ENCODE data around the gene RBBP5. TPM values are rescaled to one million over a fixed set of nuclear protein-coding genes. Genes with fewer than 3 reads are reported as not detected.
"Not testable (repeated sequence)": the region's sequence is repeated elsewhere in the genome, so short reads cannot be mapped to it uniquely, and the experiment has no call there.

Gene RBBP5
- total RNA-seq, 1 donor from 2014 or later, result 20.6 TPM

- no peak for DNase-seq
- Mint-ChIP-seq H3K36me3 (ENCODE audit: unreplicated experiment) (peaks cover 9% of the 10 kb centered on the region), H3K4me3 (ENCODE audit: unreplicated experiment) (no peak overlapping the region), H3K27me3 (ENCODE audit: unreplicated experiment) (peaks cover 7% of the 10 kb centered on the region), H3K9me3 (ENCODE audit: unreplicated experiment) (peaks cover 2% of the 10 kb centered on the region), H3K4me1 (ENCODE audit: low read depth, unreplicated experiment) (no peaks in the 10 kb centered on the region), H3K27ac (ENCODE audit: unreplicated experiment) (peak overlapping the region; percentile 18)
- no peak for TF ChIP-seq CTCF (IDR thresholded peaks at IDR 0.05; ENCODE audit: partially characterized antibody, unreplicated experiment)
Observed at GRCh38 chr1:205168291-205168690, 46.5 kb upstream of the RBBP5 start.

GRCh38 chr1:205162301-205162700 lies 40.5 kb upstream of the RBBP5 start:
- Mint-ChIP-seq H3K27ac (ENCODE audit: unreplicated experiment) (no peak overlapping the region), H3K27me3 (ENCODE audit: unreplicated experiment) (peaks cover 2% of the 10 kb centered on the region), H3K4me1 (ENCODE audit: low read depth, unreplicated experiment) (no peaks in the 10 kb centered on the region), H3K4me3 (ENCODE audit: unreplicated experiment) (no peak overlapping the region), H3K9me3 (ENCODE audit: unreplicated experiment) (no peaks in the 10 kb centered on the region), H3K36me3 (ENCODE audit: unreplicated experiment) (peaks cover 26% of the 10 kb centered on the region)
- no peak for DNase-seq
- no peak for TF ChIP-seq CTCF (IDR thresholded peaks at IDR 0.05; ENCODE audit: partially characterized antibody, unreplicated experiment)

GRCh38 chr1:205161076-205161475 lies 39.3 kb upstream of the RBBP5 start:
- DNase-seq, result no peak
- no peak overlapping the region for H3K4me3 Mint-ChIP-seq (ENCODE audit: unreplicated experiment)
- peaks cover 3% of the 10 kb centered on the region for H3K9me3 Mint-ChIP-seq (ENCODE audit: unreplicated experiment)
- H3K36me3 Mint-ChIP-seq (ENCODE audit: unreplicated experiment), result peaks cover 38% of the 10 kb centered on the region
- TF ChIP-seq CTCF (IDR thresholded peaks at IDR 0.05; ENCODE audit: partially characterized antibody, unreplicated experiment), result no peak
- no peak overlapping the region for H3K27ac Mint-ChIP-seq (ENCODE audit: unreplicated experiment)
- no peaks in the 10 kb centered on the region for H3K27me3 Mint-ChIP-seq (ENCODE audit: unreplicated experiment)
- no peaks in the 10 kb centered on the region for H3K4me1 Mint-ChIP-seq (ENCODE audit: low read depth, unreplicated experiment)

- no peaks in the 10 kb centered on the region for H3K4me1 Mint-ChIP-seq (ENCODE audit: low read depth, unreplicated experiment)
- H3K27ac Mint-ChIP-seq (ENCODE audit: unreplicated experiment), result no peak overlapping the region
- H3K4me3 Mint-ChIP-seq (ENCODE audit: unreplicated experiment), result no peak overlapping the region
- no peak for TF ChIP-seq CTCF (IDR thresholded peaks at IDR 0.05; ENCODE audit: partially characterized antibody, unreplicated experiment)
- DNase-seq, result no peak
- peaks cover 9% of the 10 kb centered on the region for H3K9me3 Mint-ChIP-seq (ENCODE audit: unreplicated experiment)
- no peaks in the 10 kb centered on the region for H3K27me3 Mint-ChIP-seq (ENCODE audit: unreplicated experiment)
- peaks cover 48% of the 10 kb centered on the region for H3K36me3 Mint-ChIP-seq (ENCODE audit: unreplicated experiment)
Observed at GRCh38 chr1:205158048-205158616, 36.4 kb upstream of the RBBP5 start.

- not testable (repeated sequence) for DNase-seq; H3K9me3 Mint-ChIP-seq (ENCODE audit: unreplicated experiment)
Observed at GRCh38 chr1:205155665-205156377, 34.0 kb upstream of the RBBP5 start.

More at GRCh38 chr1:205155665-205156377, 34.0 kb upstream of the RBBP5 start:
- not testable (repeated sequence) for H3K4me3 Mint-ChIP-seq (ENCODE audit: unreplicated experiment); H3K27ac Mint-ChIP-seq (ENCODE audit: unreplicated experiment); H3K4me1 Mint-ChIP-seq (ENCODE audit: low read depth, unreplicated experiment); H3K27me3 Mint-ChIP-seq (ENCODE audit: unreplicated experiment)
- H3K36me3 Mint-ChIP-seq (ENCODE audit: unreplicated experiment), result peaks cover 43% of the 10 kb centered on the region
